ENCODE results near the gene GJA8. TPM values are rescaled to one million over a fixed set of nuclear protein-coding genes. Genes with fewer than 3 reads are reported as not detected.
"Not testable (repeated sequence)": the region's sequence is repeated elsewhere in the genome, so short reads cannot be mapped to it uniquely, and the experiment has no call there.

Gene GJA8
- total RNA-seq (2014; rRNA removed; shearing (Covaris generic)): not detected in 2 replicates

DNA sequence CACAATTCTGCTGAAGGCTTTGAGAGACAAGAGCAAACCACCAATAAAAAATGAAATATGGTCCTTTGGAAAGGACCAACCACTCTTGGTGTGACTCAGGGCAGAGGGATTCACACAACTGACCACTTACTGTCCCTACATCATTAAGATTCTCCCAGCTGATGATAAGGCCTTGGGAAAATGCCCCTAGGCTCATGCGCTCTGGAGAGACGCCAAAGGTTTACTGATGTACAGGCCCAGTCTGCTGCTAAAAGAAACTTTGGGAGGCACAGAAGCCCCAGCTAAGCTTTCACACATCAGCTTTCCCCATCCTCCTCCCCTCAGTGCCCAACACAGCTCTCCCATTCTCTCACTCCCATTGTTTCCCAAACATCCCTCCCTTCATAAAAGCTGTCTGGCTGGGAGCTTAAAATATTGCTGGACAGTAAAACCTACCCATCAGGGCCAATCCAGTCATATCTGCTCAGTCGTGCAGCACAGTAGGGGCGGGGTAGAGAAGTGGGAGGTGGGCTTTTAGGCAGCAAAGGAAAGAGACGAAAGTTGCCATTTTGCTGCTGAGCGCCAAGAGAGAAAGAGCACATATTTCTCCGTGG, at the start of gene GJA8:
GJA8 (plus strand) TSS at position 543 of the 593 bp plus-strand sequence. CDS start 5,161 bp downstream, outside the sequence.
- no peak for DNase-seq (ENCODE audit: low spot score)

GRCh38 chr1:147853391-147853790, 49.2 kb upstream of the GJA8 start:
- no peak for DNase-seq (ENCODE audit: low spot score)

DNA sequence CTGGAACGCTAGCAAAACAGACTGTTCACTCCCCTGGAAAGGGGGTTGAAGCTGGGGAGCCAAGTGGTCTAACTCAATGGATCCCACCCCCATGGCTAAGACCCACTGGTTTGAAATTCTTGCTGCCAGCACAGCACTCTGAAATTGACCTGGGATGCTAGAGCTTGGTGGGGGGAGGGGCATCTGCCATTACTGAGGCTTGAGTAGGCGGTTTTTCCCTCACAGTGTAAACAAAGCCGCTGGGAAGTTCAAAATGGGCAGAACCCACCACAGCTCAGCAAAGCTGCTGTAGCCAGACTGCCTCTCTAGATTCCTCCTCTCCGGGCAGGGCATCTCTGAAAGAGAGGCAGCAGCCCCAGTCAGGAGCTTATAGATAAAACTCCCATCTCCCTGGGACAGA, 47.6 kb upstream of the GJA8 start:
- DNase-seq (ENCODE audit: low spot score): not testable (repeated sequence)

GRCh38 chr1:147855996-147856395, 46.6 kb upstream of the GJA8 start:
- not testable (repeated sequence) for DNase-seq (ENCODE audit: low spot score)

GRCh38 chr1:147867204-147867603, 35.4 kb upstream of the GJA8 start:
- DNase-seq (ENCODE audit: low spot score): not testable (repeated sequence)

DNA sequence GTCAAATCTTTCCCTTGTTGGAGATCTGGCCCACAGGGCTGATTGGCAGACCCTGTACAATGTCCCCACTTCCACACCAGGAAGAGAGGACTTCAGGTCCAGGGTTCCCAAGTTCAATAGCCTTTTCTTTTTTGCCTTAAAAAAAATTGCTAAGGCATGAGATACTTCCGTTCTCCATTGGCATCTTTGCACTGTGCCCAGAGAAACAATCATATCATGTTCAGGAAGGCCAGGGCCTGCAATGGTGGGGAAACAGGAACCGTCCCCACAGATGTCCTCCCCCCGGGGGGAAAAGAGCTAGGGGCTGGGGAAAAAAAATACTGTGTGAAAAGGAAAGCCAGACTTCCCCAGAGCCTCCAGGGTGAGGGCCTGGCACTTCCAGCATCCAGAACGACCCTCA, 24.6 kb upstream of the GJA8 start:
- no peak for DNase-seq (ENCODE audit: low spot score)

DNA sequence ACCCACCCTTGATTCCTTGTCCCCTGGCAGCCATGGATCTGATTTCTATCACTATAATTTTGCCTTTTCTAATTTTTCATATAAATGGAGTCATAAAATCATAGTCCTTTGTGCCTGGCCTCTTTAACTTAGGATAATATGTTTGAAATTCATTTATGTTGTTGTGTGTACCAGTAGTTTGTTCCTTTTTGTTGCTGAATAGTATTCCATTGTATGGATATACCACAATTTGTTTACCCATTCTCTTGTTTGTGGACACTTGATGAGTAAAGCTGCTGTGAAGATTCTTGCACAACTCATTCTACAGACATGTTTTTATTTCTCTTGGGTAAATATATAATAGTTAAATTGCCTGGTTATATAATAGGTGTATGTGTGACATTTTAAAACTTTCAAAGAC, 22.7 kb upstream of the GJA8 start:
- DNase-seq (ENCODE audit: low spot score): no peak

DNA sequence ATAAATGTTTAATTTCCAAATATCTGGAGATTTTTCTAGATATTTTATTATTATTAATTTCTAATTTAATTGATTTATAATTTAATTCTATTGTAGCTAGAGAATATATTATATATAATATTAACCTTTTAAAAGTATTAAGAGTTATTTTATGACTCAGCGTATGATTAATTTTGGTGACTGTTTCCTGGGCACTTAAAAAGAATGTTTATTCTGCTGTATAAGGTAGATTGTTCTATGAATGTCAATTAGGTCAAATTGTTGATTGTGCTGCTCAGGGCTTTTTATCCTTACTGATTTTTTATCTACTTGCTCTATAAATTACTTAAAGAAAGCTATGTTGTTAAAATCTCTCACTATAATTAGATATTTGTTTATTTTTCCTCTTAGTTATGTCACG, 20.1 kb upstream of the GJA8 start:
- DNase-seq (ENCODE audit: low spot score): no peak

GRCh38 chr1:147890177-147890790, 12.3 kb upstream of the GJA8 start:
- DNase-seq (ENCODE audit: low spot score): peak; percentile 90

DNA sequence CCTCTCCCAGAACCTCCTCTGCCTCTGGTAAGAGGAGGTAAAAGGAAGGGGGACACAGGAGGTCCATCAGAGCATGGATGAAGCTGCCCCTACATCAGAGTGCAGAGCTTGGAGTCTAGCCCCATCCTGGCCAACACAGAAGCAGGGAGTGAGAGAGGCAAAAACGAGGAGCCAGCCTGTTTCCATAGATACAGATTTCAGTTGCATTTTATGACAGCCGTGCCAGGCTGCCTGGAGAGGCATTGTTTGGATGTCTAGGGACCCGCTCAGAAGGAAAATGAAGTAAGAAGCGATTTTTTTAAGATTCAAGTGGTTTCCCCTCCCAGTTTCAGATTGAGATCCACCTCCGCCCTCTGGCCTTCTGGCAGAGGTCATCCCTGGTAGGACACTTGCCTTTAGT, 11.5 kb upstream of the GJA8 start:
- DNase-seq (ENCODE audit: low spot score): no peak

- peak; percentile 38 for DNase-seq (ENCODE audit: low spot score)
Observed at GRCh38 chr1:147892216-147892615, 10.4 kb upstream of the GJA8 start.

DNA sequence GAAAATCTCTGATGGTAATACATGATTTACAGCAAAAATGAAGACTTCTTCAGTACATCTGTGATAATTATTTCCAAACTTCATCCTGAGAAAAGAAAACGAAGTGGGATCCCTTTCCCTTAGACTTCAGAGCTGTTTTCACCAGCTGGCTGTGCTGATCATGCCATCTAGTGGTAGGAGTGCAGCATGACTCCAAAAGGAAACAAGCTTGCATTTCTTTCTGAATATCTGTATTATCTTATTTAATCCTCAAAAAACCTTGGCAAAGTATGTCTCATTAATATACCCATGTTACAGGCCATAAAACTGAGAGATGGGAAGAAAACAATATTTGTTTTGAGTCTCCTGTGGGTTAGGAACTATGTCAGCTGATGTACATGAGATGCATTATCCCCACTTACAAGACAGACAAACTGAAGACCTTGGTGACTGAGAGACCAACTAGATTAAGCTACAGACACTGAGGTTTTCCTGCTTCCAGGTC, 9.8 kb upstream of the GJA8 start:
- peak; percentile 74 for DNase-seq (ENCODE audit: low spot score)

- no peak for DNase-seq (ENCODE audit: low spot score)
Observed at GRCh38 chr1:147895123-147895522, 7.5 kb upstream of the GJA8 start.

- DNase-seq (ENCODE audit: low spot score): no peak
Observed at GRCh38 chr1:147897029-147897752, 5.4 kb upstream of the GJA8 start.

DNA sequence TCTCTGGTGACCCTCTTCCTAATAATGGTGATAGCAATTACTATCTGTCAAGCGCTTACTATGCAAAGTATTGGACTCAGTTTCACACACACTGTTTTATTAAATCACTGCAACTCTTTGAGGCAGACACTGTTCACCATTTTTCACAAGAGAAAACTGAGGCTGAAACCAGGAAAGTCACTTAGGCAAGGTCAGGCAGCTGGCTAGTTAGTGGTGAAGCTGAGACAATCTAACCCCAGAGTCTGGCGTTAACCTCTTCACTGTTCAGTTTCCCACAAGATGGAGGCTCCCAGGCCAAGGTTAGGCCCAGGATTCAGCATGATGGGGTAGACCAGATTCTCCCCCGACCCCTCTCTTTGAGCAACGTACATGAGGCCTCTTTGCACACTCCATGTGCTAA, 4.8 kb upstream of the GJA8 start:
- no peak for DNase-seq (ENCODE audit: low spot score)

GRCh38 chr1:147904726-147905125, 2.1 kb downstream of the GJA8 start:
- no peak for DNase-seq (ENCODE audit: low spot score)

DNA sequence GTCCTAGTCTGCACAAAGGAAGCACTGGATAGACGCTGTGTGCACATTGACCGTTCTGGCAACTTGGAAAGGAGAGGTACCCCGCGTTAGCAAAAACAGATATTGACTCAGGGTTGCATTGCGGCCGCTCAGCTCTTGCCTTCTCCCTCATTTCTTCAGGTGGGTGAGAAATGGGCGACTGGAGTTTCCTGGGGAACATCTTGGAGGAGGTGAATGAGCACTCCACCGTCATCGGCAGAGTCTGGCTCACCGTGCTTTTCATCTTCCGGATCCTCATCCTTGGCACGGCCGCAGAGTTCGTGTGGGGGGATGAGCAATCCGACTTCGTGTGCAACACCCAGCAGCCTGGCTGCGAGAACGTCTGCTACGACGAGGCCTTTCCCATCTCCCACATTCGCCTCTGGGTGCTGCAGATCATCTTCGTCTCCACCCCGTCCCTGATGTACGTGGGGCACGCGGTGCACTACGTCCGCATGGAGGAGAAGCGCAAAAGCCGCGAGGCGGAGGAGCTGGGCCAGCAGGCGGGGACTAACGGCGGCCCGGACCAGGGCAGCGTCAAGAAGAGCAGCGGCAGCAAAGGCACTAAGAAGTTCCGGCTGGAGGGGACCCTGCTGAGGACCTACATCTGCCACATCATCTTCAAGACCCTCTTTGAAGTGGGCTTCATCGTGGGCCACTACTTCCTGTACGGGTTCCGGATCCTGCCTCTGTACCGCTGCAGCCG, 5.4 kb downstream of the GJA8 start:
- DNase-seq (ENCODE audit: low spot score): no peak

DNA sequence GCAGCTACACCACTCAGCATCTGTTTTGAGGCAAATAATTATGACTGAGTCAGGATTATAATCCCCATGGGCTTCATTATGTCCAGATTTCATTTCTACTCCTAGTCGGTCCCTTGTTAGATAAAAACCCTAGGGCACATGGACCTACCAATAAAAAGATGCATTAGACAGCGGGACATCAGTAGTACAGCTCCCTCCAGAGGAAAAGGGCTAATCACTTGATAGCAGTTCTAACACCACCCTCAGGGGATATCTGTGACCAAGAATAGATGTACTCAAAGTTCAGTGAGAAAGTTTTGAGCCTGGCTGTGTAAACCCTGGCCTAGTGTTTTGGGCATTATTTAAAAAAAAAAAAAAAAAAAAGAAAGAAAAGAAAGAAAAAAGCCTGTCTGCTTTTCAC, 10.0 kb downstream of the GJA8 start:
- DNase-seq (ENCODE audit: low spot score): no peak

- no peak for DNase-seq (ENCODE audit: low spot score)
Observed at GRCh38 chr1:147913362-147913942, 10.9 kb downstream of the GJA8 start.

DNA sequence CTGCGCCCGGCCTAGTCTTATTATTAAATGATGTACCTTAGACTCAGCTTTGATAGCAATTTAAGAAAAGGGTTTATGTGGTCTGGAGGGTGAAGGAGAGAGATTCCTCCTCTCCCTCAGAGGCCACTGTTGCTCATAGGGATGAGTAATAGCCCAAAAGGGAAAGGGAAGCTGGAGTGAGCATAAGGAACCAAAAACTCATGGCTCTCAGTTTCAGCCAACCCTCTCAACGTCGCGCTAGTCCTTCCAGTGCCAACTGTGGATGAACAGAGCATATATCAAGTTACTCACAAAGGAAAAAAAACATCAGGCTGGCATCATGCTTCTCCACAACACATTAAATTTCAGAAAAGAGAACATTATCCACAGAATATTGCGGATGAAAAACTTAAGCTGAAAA, 17.3 kb downstream of the GJA8 start:
- no peak for DNase-seq (ENCODE audit: low spot score)

DNA sequence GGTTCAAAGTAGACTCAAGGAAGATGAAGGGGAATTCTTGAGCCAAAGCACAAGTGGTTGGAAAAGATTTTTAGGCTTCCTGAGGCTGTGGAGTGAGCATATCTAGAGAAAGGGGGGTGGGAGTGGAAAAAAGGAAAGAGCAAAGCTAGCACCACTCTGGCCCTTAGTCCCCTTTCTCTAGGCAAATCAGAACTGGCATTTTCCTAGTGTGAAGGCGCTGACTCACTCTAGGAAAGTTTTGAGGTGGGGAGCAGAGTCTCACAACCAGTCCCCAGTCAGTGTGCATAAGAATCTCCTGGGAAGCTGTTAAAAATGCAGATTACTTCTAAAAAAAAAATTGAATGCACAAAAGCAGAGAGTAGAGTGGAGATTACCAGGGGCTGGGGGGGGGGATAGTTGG, 22.2 kb downstream of the GJA8 start:
- DNase-seq (ENCODE audit: low spot score): no peak

DNA sequence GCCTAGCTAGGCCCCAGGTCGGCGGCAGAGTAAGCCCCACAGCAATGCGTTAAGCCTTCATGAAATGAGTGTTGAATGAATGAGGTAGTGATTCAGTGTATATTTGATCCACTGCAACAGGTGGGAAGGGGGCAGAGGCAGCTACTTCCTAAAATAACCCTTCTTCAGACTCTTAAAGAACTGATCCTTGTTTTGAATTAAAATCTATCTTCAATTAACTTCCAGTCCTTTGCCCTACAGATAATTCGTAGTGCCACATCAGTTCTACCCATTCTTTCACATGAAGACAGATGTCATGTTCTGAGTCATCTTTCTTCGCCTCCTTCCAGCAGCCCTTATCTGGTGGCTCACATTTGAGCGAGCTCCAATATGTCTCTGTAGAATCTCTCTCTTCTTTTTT, 24.6 kb downstream of the GJA8 start:
- DNase-seq (ENCODE audit: low spot score): not testable (repeated sequence)

Data from HT-29 (cell line).